Mesenteric fat pad (tissue), 1 donor: Measurements from ENCODE around the gene AFAP1. TPM values are rescaled to one million over a fixed set of nuclear protein-coding genes. Genes with fewer than 3 reads are reported as not detected.
A peak's percentile ranks its signal among the peaks of the same experiment; 100 is the strongest.

ENCODE experiments used
- DNase-seq: peaks from one replicate; pipeline ENCODE4 v3.0.0-alpha.2; 2020; ENCODE audit warnings: low spot score
- total RNA-seq: library from RNA; stranded (reverse); fragmentation: NEBNext Ultra II Directional; extraction: Animal tissue kit (Norgen Biotek cat#: 25700); gene quantifications from one replicate; pipeline ENCODE4 v1.2.1, GENCODE V29; 2021
- donor health status: DM: yes; HTN: yes; CAD: no.

The AFAP1 gene
- total RNA-seq, 1 donor from 2014 or later = 33.9 TPM

DNA sequence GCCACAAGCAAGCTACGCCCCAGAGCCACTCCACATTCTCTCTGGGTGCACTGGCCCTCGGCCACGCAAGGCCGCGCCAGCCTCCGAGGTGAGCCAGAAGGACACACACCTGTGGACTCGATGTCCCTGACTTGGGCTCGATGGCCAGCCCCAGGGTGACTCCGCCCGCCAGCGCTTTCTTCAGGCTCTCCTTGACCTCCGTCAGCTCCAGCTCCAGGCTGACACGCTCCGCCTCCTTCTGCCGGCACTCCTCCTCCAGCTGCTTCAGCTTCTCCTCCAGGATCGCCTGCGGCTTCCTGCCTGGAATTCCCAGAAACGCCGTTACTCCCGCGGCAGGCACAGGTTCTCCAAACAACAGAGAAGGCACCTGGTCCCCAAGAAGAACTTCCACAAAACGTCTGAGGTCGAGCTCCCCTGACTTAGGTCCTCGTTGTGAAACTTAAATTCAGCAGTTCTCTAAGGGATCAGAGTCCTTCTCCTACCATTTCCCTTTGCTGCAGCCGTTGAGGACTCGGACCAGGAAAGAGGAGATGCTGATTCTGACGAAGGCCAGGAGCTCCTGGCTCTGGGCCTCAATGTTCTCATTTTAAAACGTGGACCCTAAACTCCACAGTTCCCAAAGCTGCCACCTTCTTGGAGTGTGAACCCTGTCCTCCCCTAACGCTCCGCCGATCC is 166.8 kb downstream of the AFAP1 start:
- DNase-seq = peak; percentile 89

DNA sequence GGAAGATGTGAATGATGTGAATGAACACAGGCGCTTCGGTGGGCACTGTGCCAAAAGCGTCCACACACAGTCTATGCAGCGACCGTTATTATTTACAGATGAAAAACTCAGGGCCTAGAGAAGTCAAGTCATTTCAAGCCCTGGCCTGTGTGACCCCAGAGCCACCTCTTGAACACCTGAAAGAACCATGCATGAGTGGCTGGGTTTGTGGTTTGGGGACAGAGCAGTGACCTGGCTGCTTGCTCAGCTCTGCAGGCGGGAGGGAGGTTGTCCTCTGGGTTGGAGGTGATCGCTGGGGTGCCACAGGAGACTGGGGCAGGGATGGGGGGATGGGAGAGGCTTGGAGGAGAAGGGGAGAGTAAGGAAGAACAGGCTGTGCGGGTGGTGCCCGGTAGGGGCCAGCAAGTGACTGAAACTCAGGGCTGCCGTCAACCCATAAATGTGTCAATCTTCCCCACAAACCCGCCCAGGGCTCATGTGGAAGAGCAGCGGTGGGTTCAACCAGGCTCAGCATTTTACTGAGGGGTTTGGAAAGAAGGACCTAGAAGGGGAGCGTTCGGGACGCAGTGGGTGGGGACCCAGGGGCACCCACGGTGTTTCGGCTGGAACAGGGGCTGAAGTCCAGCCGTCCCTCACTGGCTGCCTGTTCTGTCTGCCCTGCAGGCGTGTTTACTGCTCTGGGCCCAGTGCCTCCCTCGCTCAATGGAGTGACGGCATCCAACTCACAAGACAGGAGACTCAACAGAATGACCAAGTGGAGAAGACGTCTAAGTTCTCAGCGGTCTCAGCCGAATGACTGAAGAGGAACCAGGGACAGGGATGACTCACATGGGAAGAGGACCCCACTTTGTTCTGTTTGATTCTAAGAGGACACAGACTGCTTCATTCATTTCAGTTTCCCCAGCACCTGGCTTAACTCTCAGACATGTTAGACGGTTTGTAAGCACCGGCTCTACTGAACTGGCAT is 167.8 kb downstream of the AFAP1 start:
- DNase-seq = peak; percentile 81

DNA sequence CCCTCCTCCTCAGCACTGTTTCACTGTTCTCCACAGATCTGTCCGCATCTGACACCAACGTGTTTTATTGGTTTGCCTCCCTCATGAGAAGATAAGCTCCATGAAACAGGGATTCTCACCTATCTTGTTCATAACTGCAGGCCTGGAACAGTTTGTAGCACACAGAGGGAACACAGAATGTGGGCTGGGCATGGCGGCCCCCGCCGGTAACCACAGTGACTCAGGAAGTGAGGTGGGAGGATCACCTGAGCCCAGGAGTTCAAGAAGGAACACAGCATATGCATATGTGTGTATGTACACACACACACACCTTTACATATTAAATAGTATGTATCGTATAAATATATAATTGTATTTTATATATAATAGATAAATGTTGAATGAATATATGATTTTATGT is 168.6 kb downstream of the AFAP1 start:
- peak; percentile 69 for DNase-seq

DNA sequence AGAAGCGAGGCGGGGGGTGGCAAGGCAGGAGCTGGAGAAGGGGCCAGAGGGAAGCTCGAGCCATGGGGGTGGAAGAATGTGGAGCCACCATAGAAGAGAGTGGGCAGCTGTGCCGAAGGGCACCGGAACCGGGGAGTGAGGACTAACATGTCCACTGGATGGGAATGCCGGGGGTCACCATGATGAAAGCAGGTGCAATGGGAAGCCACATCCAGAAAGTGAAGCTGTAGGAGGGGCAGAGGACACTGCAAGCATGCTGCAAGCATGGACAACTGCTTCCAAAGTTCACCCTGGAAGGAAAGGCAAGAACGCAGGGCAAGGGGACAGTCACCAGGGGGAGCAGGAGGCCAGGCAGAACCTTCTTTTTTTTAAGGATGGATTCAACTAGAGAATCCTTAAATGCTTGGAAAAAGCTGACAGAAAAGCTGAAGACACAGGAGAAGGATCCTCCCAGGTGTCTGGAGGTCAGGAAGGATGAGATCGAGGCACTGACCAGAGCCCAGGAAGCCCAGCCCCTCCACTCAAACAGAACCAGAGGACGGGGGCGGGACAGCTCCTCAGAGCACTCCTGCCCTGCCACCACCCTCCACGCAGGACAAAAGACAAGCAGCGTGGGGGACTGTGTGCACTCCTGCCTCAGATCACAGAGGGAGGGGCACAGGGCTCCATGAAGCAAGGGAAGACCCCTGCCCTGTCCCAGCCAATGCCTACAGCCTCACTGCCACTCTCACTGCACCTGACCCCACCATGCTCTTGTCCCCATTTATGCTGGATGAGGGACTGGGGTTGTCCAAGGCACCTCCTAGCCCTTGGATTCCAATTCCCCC is 169.2 kb downstream of the AFAP1 start:
- peak; percentile 60 for DNase-seq

DNA sequence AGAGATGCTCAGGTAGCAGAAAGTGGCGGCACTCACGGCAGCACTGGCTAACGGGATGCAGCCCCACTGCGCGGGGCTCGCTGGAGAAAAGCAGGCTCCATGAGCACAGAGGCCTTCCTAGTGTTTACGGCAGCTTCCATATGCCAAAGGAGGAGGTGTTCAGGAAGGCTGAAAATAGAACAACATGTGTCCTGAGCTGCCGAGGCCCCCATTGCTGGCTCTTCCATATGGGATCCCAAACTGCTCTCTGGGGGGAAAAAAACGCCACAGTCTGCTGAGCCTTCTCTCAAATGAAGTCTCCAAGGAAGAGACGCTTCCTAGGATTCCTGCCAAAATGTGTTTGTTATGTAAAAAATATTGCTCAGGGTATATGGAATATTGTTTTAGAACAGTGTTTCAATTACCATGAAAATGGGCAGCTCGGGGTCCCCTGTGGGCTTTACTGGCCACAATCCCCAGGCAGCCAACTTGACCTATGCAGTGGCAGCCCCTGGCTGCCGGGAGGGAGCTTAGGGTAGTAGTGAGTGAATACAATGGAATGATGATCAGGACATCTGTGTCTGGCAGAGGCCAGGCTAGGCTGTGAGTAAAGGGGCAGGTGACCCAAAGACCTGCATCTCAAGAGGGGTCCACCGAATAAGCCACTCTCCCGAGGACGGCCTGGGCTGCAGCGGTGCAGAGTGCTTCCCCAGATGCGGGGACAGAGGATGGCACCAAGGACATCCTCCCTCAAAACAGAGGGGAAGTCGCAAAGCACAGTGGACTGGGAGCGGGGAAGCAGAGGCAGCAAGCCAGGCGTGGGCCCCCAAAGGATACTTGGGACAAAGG is 170.1 kb downstream of the AFAP1 start:
- no peak for DNase-seq

DNA sequence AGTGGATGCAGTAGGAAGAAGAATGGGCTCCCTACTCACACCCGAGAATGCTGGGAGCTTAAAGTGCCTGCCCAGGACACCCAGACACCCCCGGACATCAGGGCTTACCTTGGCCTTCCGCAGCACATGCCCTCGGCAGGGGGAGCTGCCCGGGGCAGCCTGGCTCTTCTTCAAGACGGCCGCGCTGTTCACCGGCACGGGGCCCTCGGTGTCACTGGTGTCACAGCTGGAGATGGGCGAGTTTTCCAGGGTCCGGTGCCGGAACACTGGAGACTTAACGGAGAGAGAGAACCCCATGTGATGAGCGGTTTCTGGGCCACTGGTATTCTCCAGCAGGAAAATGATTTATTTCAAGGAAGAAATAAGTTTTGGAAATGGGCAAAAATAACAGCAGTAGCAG is 170.9 kb downstream of the AFAP1 start:
- no peak for DNase-seq

DNA sequence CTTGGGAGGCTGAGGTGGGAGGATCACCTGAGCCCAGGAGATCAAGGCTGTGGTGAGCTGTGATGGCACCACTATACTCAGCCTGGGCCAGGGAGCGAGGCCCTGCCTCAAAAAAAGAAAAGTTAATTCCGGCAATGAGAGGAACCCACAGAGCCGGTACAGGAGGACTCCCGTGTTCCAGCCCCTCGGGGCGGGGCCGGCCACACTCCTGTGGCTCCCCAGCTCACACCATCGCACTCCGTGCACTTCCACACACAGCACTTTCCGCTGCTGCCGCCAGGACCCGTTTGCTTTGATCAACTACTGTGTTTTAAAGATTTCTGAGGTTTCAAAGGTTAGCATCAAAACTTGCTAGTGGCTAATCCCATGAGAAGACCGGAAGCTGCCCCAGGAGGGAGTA is 171.7 kb downstream of the AFAP1 start:
- no peak for DNase-seq

DNA sequence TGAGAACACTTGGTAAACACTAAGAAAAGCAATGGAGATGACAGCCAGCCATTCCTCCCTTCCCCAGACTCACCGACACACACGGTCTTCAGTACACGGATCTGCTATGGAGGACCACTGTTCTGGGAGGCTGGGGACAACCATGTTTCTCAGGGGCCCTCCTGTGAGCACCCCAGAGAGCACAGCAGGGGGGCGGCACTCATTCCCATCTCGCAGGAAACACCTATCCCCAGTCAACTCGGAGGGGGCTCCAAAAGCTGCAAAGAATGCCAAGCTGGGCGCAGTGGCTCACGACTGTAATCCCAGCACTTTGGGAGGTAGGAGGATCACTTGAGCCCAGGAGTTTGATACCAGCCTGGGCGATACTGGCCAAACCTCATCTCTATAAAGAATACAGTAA is 172.1 kb downstream of the AFAP1 start:
- DNase-seq = no peak

DNA sequence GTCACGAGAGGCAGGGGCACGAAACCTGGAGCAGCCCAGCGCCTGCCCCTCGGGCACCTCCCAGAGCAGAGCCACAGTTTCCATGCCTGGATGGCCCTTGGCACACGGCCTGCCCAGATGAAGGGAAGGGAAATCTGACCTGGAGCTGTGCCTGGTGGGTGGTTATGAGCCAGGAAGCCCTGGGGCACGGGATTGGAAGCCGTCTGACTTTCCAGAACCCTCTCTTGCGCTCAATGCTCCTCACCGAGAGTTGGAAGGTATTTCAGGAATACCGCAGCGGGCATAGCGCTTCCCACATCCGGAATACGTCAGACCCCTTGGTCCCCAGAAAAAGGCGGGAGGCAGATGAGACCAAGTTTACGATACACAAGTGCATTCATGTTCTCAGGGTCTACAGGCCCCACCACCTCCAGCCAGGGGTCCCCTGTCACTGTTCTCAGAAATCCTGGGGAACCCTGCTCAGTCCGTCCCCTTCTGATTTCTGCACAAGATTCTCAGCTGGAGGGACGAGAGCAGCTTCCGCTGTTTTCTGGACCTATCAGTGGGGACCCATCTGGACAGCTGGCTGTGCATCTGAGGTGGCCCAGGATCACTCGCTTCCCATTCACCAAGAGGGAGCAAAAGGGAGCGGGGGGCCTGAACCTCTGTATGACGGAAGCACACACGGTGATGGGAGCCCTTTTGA is 172.9 kb downstream of the AFAP1 start:
- no peak for DNase-seq

DNA sequence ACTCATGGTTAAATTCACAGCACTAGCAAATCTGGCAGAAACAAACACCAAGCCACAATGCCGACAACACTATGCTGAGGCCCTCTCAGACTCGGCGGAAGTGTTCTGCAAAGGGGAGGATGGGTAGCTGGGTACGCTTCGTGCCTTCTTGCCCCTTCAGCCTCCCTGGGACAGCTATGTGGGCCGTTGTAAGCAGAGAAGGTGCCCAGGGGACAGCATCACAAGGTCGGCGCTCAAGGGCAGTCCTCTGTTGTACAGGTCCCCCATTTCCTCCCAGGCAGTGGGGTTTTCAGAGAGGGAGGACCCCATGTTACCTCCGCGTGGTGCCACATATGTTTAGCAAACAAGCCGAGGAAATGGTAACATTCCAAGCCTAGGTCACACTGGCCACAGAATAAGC is 173.6 kb downstream of the AFAP1 start:
- DNase-seq = no peak

DNA sequence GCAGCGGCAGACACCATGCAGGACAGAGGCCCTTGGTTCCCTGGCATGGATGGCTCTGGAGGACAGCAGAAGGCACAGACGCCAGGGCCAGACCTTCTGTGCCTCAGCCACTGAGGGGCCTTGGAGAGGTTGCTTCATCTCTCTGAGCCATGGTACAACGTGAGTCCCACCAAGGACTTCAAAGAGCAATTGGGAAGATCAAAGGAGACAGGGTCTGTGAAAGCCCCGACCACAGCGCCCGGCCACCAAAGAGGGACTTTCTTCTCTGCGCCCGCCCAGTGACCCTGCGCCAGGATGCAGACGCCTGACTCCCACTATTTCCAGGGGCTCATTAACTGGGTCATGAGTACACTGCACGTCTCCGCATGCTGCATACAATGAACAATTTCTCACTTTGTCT is 174.0 kb downstream of the AFAP1 start:
- no peak for DNase-seq

DNA sequence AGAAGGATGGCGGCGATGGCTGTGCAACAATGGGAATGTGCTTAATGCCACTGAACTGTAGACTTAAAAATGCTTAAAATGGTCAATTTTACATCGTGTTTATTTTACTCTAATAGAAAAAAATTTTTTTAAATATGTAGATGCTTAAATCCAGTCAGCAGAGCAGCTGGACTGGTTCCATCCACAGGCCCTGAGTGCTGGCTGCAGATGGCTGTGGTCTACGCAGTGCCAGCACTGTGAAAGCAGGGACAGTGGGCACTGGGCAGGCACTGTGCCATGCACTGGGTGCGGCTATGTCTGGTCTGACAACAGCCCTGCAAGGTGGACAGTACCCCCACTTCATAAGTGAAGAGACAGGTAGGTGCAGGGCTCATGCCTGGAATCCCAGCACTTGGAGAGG is 175.2 kb downstream of the AFAP1 start:
- no peak for DNase-seq

DNA sequence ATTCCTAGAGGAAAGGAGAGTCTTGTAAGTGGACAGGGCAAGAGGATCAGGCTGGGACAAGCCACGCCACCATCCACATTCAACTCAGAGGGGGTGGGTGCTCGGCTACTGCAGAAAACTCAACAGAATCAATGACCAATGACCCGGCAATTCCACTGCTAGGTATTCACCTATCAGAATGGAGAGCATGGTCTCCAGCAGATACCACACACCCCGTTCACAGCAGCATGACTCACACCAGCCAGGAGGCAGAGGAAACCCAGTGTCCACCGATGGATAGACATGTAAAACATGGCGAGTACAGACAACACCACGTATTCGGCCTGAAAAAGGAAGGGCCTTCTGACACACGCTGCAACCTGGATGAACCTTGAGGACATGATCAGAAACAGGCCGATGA is 175.9 kb downstream of the AFAP1 start:
- no peak for DNase-seq

DNA sequence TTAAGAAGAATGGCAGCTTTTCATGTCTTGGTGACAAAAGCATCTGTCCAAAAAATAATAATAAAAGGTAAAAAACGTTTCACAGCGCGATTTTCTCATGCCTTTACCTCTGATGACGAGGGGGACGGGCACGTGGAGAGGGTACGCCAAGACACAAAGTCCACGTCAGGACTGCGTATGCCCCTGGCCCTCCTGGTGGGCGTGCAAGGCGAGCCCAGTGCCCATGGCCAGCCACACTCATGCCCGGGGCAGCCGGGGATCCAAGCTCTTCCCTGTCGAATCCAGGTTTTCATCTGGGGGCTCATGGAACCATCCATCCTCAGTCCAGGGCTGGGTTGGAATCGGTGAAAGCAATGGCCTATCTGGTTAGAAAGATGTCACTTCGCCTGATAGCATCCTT is 176.6 kb downstream of the AFAP1 start:
- no peak for DNase-seq

DNA sequence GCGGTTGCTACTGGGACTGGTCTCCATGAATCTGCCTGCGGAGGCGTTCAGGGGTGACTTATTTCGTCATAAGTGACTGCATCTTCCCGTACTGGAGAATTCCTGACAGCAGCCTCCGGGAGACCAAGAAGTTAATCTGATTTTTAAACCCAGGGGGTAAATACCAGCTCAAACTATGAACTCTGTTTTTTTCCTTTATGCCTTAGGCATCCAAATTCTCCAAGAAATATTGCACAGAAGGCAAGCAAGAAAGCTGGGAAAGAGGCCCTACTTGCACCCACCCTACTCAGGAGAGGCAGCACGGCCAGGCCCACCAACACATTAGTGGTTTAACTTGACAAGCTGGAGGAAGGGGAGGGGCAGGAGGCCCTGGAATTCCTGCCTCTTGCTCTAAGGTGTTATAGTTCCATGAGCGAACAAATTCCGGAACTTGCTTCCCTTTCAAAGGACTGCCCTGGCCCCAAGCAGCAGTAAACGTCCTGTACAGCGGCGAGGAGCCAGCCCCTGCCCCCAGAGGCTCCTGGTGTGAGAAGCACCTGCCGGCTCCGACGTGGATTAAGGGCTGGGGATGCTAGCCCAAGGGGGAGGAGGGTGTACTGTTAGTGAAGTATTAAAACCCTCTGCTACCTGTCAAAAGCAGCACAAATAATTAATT is 177.2 kb downstream of the AFAP1 start:
- no peak for DNase-seq

DNA sequence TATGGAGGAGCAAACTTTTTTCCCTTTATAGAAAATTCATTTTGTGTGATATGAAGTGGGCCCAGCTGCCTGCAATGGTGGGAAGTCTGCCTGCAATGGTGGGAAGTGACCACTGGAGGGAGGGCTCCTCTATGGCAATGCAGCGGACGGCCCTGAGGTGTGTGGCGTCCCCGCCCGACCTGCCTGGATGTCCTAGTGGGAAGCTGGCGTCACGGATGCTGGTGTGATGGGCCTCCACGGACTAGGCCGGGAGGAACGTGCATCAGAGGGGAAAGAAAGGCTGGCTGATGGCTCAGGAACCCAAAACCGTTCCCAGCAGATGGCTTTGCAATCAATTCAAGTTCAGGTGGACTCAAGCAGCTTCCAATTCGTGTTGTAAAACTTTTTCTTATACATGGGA is 177.9 kb downstream of the AFAP1 start:
- no peak for DNase-seq

DNA sequence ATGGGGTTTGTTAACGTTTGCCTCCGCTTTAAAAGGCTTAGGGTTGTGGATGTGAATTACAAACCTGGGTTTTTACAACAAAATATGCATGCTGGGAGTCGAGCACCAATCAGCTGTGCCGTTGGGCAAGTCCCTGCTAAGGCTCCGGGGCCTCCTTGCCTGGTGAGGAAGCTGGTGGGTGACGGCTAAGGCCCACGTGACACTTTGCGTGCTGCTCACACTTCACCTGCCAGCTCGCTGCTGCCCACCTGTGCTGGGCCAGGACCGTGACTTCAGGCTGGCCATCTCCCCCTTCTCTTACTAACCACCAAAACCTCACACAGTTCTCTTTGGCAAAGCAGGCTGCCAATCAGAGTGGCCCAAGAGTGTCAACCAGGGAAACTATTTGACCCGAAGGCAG is 178.3 kb downstream of the AFAP1 start:
- DNase-seq = no peak

DNA sequence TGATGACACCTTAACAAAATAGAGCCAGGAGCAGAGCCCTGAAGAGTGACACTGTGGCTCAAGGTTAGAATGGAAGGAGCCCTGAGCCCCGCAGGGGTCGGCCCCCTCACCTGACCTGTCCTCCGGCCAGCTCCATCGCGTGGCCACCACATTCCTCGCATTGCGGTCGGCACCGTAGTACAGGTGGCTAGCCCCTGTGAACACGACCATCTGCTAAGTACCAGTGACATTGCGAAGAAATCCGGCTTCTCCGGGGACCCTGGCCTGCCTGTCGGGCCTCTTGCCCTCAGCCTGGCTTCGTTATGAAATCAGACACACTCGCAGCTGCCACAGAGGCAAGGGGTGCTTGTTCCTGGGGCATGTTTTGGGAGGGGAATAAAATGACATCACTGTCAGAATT is 179.0 kb downstream of the AFAP1 start:
- no peak for DNase-seq

DNA sequence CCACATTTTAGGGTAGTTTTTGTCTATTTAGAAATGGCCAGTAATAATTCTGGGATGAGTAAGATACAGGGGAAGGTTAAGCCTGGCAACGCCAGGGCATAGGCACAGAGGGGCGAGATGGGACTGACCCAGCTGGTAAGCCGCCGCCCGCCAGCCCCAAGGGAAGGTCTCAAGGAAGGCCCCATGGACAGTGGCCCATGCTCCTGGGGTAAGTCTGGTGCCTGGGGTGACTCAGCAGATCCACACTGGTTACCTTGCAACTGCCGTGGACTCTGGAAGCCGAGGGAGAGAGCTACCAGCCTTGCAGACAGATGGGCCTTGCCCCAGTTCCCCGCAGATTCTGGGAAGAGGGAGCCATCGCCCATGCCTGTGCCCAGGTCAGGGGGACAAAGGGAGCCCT is 179.4 kb downstream of the AFAP1 start:
- DNase-seq = no peak

DNA sequence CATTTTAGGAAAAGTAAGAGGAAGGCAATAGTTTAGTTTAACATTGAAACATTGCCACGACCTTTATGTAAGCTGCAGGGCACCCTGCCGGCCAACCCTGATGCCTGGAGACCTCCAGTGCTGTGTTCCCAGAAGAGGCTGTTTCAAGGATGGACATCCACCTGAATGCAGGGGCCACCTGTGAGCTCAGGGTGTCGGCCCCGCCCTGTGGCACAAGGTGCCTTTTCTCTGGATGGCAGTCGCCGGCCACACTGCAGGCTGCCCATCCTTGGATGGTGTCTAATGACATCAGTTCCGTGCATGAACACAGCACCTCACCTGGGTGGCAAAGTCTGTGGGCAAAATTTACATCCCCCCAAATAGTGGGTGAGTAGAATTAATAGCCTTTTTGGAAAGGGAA is 180.0 kb downstream of the AFAP1 start:
- DNase-seq = no peak
